Osteocyte (in vitro differentiated cells): ENCODE measurements around the gene RIBC1. TPM values are rescaled to one million over a fixed set of nuclear protein-coding genes. Genes with fewer than 3 reads are reported as not detected.

Experiments
- DNase-seq: peaks from one replicate; pipeline ENCODE4 v3.0.0; 2021; ENCODE audit warnings: mixed read lengths; ENCODE audit not compliant: unreplicated experiment; ENCODE audit errors: extremely low spot score
- H3K27ac Mint-ChIP-seq: one replicate; pipeline ENCODE4 v1.8.0; 2021; ENCODE audit warnings: mild to moderate bottlenecking, mixed read lengths; ENCODE audit not compliant: unreplicated experiment
- H3K27me3 Mint-ChIP-seq: one replicate; pipeline ENCODE4 v1.8.0; 2021; ENCODE audit warnings: mixed read lengths; ENCODE audit not compliant: unreplicated experiment
- H3K36me3 Mint-ChIP-seq: one replicate; pipeline ENCODE4 v1.8.0; 2021; ENCODE audit warnings: mixed read lengths; ENCODE audit not compliant: unreplicated experiment
- H3K4me1 Mint-ChIP-seq: one replicate; pipeline ENCODE4 v1.8.0; 2021; ENCODE audit warnings: mixed read lengths; ENCODE audit not compliant: unreplicated experiment
- H3K4me3 Mint-ChIP-seq: one replicate; pipeline ENCODE4 v1.8.0; 2021; ENCODE audit warnings: mild to moderate bottlenecking, moderate library complexity, mixed read lengths; ENCODE audit not compliant: unreplicated experiment
- H3K9me3 Mint-ChIP-seq: one replicate; pipeline ENCODE4 v1.8.0; 2021; ENCODE audit warnings: mixed read lengths; ENCODE audit not compliant: unreplicated experiment
- CTCF ChIP-seq: fragments of 200-600 bp; sonication (generic); IDR thresholded peaks from 2 replicates; pipeline ENCODE4 v1.5.0; 2021; ENCODE audit warnings: antibody characterized with exemption, mild to moderate bottlenecking, moderate library complexity
- total RNA-seq: library from RNA; stranded (reverse); gene quantifications from 2 replicates; pipeline ENCODE4 v1.2.1, GENCODE V29; 2021

Gene RIBC1
- total RNA-seq, 1 donor from 2014 or later, result 0.59 TPM

DNA sequence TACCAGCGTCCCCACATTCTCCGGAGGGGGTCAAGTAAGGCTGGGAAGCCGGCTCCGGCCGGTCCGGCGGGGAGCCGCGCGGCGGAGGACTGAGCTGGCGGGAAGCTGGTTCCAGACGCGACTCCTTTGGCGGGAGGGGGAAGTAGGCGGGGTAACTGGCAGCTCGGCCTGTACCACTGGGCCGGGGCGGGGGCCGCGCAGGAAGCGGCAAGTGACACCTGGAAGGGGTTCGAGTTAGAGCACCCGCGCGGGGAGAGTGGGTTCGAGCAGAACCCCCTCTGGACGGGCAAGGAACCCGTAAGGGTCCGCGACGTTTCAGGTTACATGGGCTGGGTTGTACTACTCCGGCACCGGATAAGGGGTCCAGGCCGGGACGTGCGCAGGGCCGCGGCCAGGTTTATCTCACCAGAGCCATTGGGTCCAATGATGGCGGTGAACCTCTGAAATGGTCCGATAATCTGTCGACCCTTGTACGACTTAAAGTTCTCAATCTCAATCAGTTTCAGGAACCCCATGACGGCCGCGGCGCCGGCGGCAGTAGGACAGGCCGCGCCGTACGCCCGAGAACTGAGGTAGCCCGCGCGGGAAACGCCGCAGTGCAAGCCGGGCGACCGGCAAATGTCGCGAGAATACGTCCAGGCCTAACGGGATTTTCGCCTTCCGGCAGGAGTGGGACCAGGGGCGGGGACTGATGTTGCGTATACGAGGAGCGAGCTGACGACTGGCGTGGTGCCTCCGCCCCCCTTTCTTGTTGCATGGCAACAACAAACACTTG, 400 bp upstream of the RIBC1 start, which contains the start of gene SMC1A:
TSS of gene SMC1A (minus strand) at position 569 of the 775 bp plus-strand sequence. CDS start at position 515, 54 bp downstream.
- peaks cover 2% of the 10 kb centered on the region for H3K36me3 Mint-ChIP-seq
- no peak for TF ChIP-seq CTCF
- H3K9me3 Mint-ChIP-seq, result peaks cover 5% of the 10 kb centered on the region
- H3K4me3 Mint-ChIP-seq, result peak within 1 kb of the TSS; percentile 97
- peak within 1 kb of the TSS; percentile 99 for H3K27ac Mint-ChIP-seq
- peaks cover 18% of the 10 kb centered on the region for H3K4me1 Mint-ChIP-seq
- H3K27me3 Mint-ChIP-seq, result no peaks in the 10 kb centered on the region
- peak; percentile 99 for DNase-seq

- no peak for TF ChIP-seq CTCF
- no peaks in the 10 kb centered on the region for H3K27me3 Mint-ChIP-seq
- no peak overlapping the region for H3K4me3 Mint-ChIP-seq
- peaks cover 4% of the 10 kb centered on the region for H3K9me3 Mint-ChIP-seq
- peaks cover 8% of the 10 kb centered on the region for H3K36me3 Mint-ChIP-seq
- no peak overlapping the region for H3K27ac Mint-ChIP-seq
- no peak for DNase-seq
- peaks cover 7% of the 10 kb centered on the region for H3K4me1 Mint-ChIP-seq
Measured at GRCh38 chrX:53429755-53430154, 7.1 kb downstream of the RIBC1 start.

GRCh38 chrX:53430231-53430630, 7.6 kb downstream of the RIBC1 start:
- no peak overlapping the region for H3K4me3 Mint-ChIP-seq
- TF ChIP-seq CTCF, result no peak
- H3K27me3 Mint-ChIP-seq, result no peaks in the 10 kb centered on the region
- H3K27ac Mint-ChIP-seq, result no peak overlapping the region
- peaks cover 5% of the 10 kb centered on the region for H3K9me3 Mint-ChIP-seq
- H3K4me1 Mint-ChIP-seq, result peaks cover 8% of the 10 kb centered on the region
- no peak for DNase-seq
- peaks cover 8% of the 10 kb centered on the region for H3K36me3 Mint-ChIP-seq

DNA sequence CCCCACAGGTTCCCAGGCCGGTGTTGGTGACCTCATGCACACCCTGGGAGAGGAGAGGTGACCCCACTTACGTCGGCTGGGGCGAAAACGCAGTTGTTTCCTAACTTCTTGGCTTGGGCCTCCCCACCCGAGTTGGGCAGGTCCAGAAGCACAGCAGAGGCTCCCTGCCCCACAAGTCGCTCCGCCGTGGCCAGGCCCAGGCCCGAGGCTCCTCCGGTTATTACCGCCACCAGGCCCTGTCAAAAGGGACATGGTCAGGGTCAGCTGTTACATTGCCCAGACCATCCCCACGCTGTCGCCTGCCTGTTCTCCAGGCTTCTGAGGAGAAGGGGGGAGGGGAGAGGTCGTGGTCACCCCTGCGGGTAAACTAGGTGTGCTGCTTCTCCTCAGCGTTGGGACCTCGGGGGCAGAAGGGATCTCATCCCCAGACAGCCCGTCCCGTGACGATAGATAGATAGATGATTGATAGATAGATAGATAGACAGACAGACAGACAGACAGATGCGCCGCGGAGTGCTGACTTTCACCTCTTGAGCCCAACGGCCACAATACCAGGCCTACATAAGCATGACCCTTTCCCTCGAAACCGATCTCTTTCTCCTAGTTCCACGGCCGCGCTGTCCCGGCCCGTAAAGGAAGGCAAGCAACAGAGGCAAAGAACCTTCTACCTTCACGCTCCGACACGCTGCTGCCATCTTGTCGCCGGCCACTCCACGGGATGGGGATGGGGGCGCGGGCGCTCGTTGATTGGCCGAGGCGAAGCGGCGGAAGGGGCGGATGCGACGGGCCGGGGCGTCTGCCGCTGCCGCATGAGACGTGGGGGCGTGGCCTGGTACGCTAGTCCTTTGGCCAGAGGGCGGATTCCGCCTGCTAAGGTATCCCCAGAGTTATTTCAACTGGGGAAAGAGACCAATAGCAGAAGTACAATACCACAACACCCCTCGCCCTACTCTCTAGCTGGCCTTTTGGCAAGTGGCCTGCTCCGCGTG, 11.3 kb downstream of the RIBC1 start, which contains the start of gene HSD17B10:
TSS of gene HSD17B10 (minus strand) at position 720 of the 989 bp plus-strand sequence. CDS start at position 695, 25 bp downstream.
- TF ChIP-seq CTCF, result no peak

More for the DNA sequence above, 11.3 kb downstream of the RIBC1 start, which contains the start of gene HSD17B10:
- Mint-ChIP-seq H3K4me1 (peaks cover 8% of the 10 kb centered on the region), H3K27me3 (peaks cover 4% of the 10 kb centered on the region), H3K36me3 (peaks cover 8% of the 10 kb centered on the region), H3K27ac (peak within 1 kb of the TSS; percentile 79), H3K9me3 (peaks cover 15% of the 10 kb centered on the region), H3K4me3 (peak within 1 kb of the TSS; percentile 94)
- peak; percentile 94 for DNase-seq
